ENCODE data around the gene AIFM2. TPM values are rescaled to one million over a fixed set of nuclear protein-coding genes. Genes with fewer than 3 reads are reported as not detected.
"Not testable (repeated sequence)": the region's sequence is repeated elsewhere in the genome, so short reads cannot be mapped to it uniquely, and the experiment has no call there.

AIFM2 gene
- total and polyA plus RNA-seq, 7 experiments from 2014 or later, result 0.91 to 5.5 (median 3.2) TPM

GRCh38 chr10:70123817-70124216 lies 8.8 kb downstream of the AIFM2 start:
- ChIA-PET CTCF (no interaction called here), POLR2A (no interaction called here)
- H3K9me3 Mint-ChIP-seq, result peaks cover 0 to 2% (median 0%) of the 10 kb centered on the region in 11 donors
- H3K36me3 ChIP-seq (ENCODE audit: control insufficient read depth in 2 of 3, insufficient read depth in 3 of 3, low read length in 3 of 3), result peaks cover 0 to 11% (median 0%) of the 10 kb centered on the region in 3 experiments
- intact Hi-C loops (cut with micrococcal nuclease), result no loop called here
- peaks cover 0 to 2% (median 0%) of the 10 kb centered on the region in 7 donors for H3K4me1 Mint-ChIP-seq
- no peak for ATAC-seq
- no peaks in the 10 kb centered on the region for H3K4me1 ChIP-seq (ENCODE audit: control insufficient read depth in 2 of 2, insufficient read depth in 2 of 2, low read length in 2 of 2)
- H3K9me3 ChIP-seq (ENCODE audit: control insufficient read depth in 2 of 3, low read length in 3 of 3), result no peaks in the 10 kb centered on the region
- H3K27ac ChIP-seq (ENCODE audit: low read depth, low read length), result no peak overlapping the region
- no peak overlapping the region for H3K27ac Mint-ChIP-seq
- no peaks in the 10 kb centered on the region for H3K27me3 Mint-ChIP-seq
- H3K27me3 ChIP-seq (ENCODE audit: control insufficient read depth in 2 of 2, insufficient read depth in 2 of 2, low read length in 2 of 2), result no peaks in the 10 kb centered on the region
- no peak for DNase-seq
- peaks cover 0 to 8% (median 0%) of the 10 kb centered on the region in 5 donors for H3K36me3 Mint-ChIP-seq
- no peak overlapping the region for H3K4me3 ChIP-seq (ENCODE audit: low read length)
- no peak overlapping the region for H3K4me3 Mint-ChIP-seq

- H3K36me3 ChIP-seq (ENCODE audit: control insufficient read depth in 2 of 3, insufficient read depth in 3 of 3, low read length in 3 of 3), result peaks cover 0 to 11% (median 0%) of the 10 kb centered on the region in 3 experiments
- ATAC-seq; intact Hi-C loops (cut with micrococcal nuclease); H3K36me3 Mint-ChIP-seq; H3K9me3 Mint-ChIP-seq; H3K9me3 ChIP-seq (ENCODE audit: control insufficient read depth in 2 of 3, low read length in 3 of 3); H3K4me1 Mint-ChIP-seq; H3K27me3 Mint-ChIP-seq; H3K27me3 ChIP-seq (ENCODE audit: control insufficient read depth in 2 of 2, insufficient read depth in 2 of 2, low read length in 2 of 2); H3K4me3 Mint-ChIP-seq; H3K4me3 ChIP-seq (ENCODE audit: low read length); H3K27ac ChIP-seq (ENCODE audit: low read depth, low read length); DNase-seq; H3K4me1 ChIP-seq (ENCODE audit: control insufficient read depth in 2 of 2, insufficient read depth in 2 of 2, low read length in 2 of 2); H3K27ac Mint-ChIP-seq; POLR2A ChIA-PET: not testable (repeated sequence)
- CTCF ChIA-PET, result interaction anchor here (0.6 kb wide), 1 partner anchor 23 kb away, joined by 4 read pairs; the partner anchor contains the start of gene TYSND1
Observed at GRCh38 chr10:70123166-70123565, 9.5 kb downstream of the AIFM2 start.

- CTCF ChIA-PET, result interaction anchor here (0.6 kb wide), 1 partner anchor 24 kb away, joined by 4 read pairs; the partner anchor contains the start of gene TYSND1
- DNase-seq, result no peak
- no peak overlapping the region for H3K4me3 Mint-ChIP-seq
Observed at GRCh38 chr10:70122742-70123141, 9.9 kb downstream of the AIFM2 start.

GRCh38 chr10:70121281-70121949 lies 11.2 kb downstream of the AIFM2 start:
- no peak overlapping the region for H3K4me3 ChIP-seq (ENCODE audit: low read length)
- Mint-ChIP-seq H3K27ac (no peak overlapping the region), H3K4me3 (no peak overlapping the region), H3K27me3 (no peaks in the 10 kb centered on the region), H3K9me3 (peaks cover 0 to 2% (median 0%) of the 10 kb centered on the region in 11 donors), H3K36me3 (peaks cover 0 to 13% (median 0%) of the 10 kb centered on the region in 5 donors), H3K4me1 (peaks cover 0 to 3% (median under 1%) of the 10 kb centered on the region in 7 donors)
- CTCF ChIA-PET, result no interaction called here
- H3K9me3 ChIP-seq (ENCODE audit: control insufficient read depth in 2 of 3, low read length in 3 of 3), result no peaks in the 10 kb centered on the region
- POLR2A ChIA-PET, result no interaction called here
- intact Hi-C loops (cut with micrococcal nuclease), result no loop called here
- no peak for DNase-seq
- no peak overlapping the region for H3K27ac ChIP-seq (ENCODE audit: low read depth, low read length)
- no peaks in the 10 kb centered on the region for H3K27me3 ChIP-seq (ENCODE audit: control insufficient read depth in 2 of 2, insufficient read depth in 2 of 2, low read length in 2 of 2)
- no peak for ATAC-seq
- no peaks in the 10 kb centered on the region for H3K4me1 ChIP-seq (ENCODE audit: control insufficient read depth in 2 of 2, insufficient read depth in 2 of 2, low read length in 2 of 2)
- peaks cover 0 to 11% (median 0%) of the 10 kb centered on the region in 3 experiments for H3K36me3 ChIP-seq (ENCODE audit: control insufficient read depth in 2 of 3, insufficient read depth in 3 of 3, low read length in 3 of 3)

More at GRCh38 chr10:70122742-70123141, 9.9 kb downstream of the AIFM2 start:
- Mint-ChIP-seq H3K27ac (no peak overlapping the region), H3K36me3 (peaks cover 0 to 8% (median 0%) of the 10 kb centered on the region in 5 donors), H3K4me1 (peaks cover 0 to 2% (median 0%) of the 10 kb centered on the region in 7 donors), H3K9me3 (peaks cover 0 to 2% (median 0%) of the 10 kb centered on the region in 11 donors), H3K27me3 (no peaks in the 10 kb centered on the region)
- no peaks in the 10 kb centered on the region for H3K9me3 ChIP-seq (ENCODE audit: control insufficient read depth in 2 of 3, low read length in 3 of 3)
- H3K36me3 ChIP-seq (ENCODE audit: control insufficient read depth in 2 of 3, insufficient read depth in 3 of 3, low read length in 3 of 3), result peaks cover 0 to 11% (median 0%) of the 10 kb centered on the region in 3 experiments
- no peak overlapping the region for H3K4me3 ChIP-seq (ENCODE audit: low read length)
- no peak for ATAC-seq
- H3K27ac ChIP-seq (ENCODE audit: low read depth, low read length), result no peak overlapping the region
- POLR2A ChIA-PET, result no interaction called here
- intact Hi-C loops (cut with micrococcal nuclease), result no loop called here
- no peaks in the 10 kb centered on the region for H3K4me1 ChIP-seq (ENCODE audit: control insufficient read depth in 2 of 2, insufficient read depth in 2 of 2, low read length in 2 of 2)
- H3K27me3 ChIP-seq (ENCODE audit: control insufficient read depth in 2 of 2, insufficient read depth in 2 of 2, low read length in 2 of 2), result no peaks in the 10 kb centered on the region

- ChIA-PET POLR2A (no interaction called here), CTCF (interaction anchor here (0.6 kb wide), 1 partner anchor 17 kb away, joined by 3 read pairs; no protein-coding TSS in a partner anchor)
- no peak for ATAC-seq
- intact Hi-C loops (cut with micrococcal nuclease), result no loop called here
- no peaks in the 10 kb centered on the region for H3K27me3 Mint-ChIP-seq
- peaks cover 0 to 2% (median 0%) of the 10 kb centered on the region in 11 donors for H3K9me3 Mint-ChIP-seq
- Histone ChIP-seq H3K36me3 (ENCODE audit: control insufficient read depth in 2 of 3, insufficient read depth in 3 of 3, low read length in 3 of 3) (peaks cover 0 to 11% (median 0%) of the 10 kb centered on the region in 3 experiments), H3K4me1 (ENCODE audit: control insufficient read depth in 2 of 2, insufficient read depth in 2 of 2, low read length in 2 of 2) (peaks cover 0 to 6% of the 10 kb centered on the region in 2 donors), H3K4me3 (ENCODE audit: low read length) (no peak overlapping the region), H3K27me3 (ENCODE audit: control insufficient read depth in 2 of 2, insufficient read depth in 2 of 2, low read length in 2 of 2) (no peaks in the 10 kb centered on the region), H3K27ac (ENCODE audit: low read depth, low read length) (no peak overlapping the region), H3K9me3 (ENCODE audit: control insufficient read depth in 2 of 3, low read length in 3 of 3) (no peaks in the 10 kb centered on the region)
- peaks cover 0 to 13% (median 0%) of the 10 kb centered on the region in 5 donors for H3K36me3 Mint-ChIP-seq
- DNase-seq, result no peak
- no peak overlapping the region for H3K27ac Mint-ChIP-seq
- no peak overlapping the region for H3K4me3 Mint-ChIP-seq
- peaks cover 4 to 8% (median 5%) of the 10 kb centered on the region in 7 donors for H3K4me1 Mint-ChIP-seq
Observed at GRCh38 chr10:70120417-70120816, 12.2 kb downstream of the AIFM2 start.

GRCh38 chr10:70119623-70120022 lies 13.0 kb downstream of the AIFM2 start:
- intact Hi-C loops (cut with micrococcal nuclease), result no loop called here
- CTCF ChIA-PET, result interaction anchor here (0.8 to 5.7 kb wide), 2 partner anchors 27 to 36 kb away, joined by 3 to 49 read pairs; partner anchors contain the start of gene TYSND1
- H3K4me3 ChIP-seq (ENCODE audit: low read length), result no peak overlapping the region
- peaks cover 0 to 16% (median 0%) of the 10 kb centered on the region in 5 donors for H3K36me3 Mint-ChIP-seq
- no peaks in the 10 kb centered on the region for H3K27me3 Mint-ChIP-seq
- no peak overlapping the region for H3K27ac Mint-ChIP-seq
- no peak overlapping the region for H3K27ac ChIP-seq (ENCODE audit: low read depth, low read length)
- H3K4me1 ChIP-seq (ENCODE audit: control insufficient read depth in 2 of 2, insufficient read depth in 2 of 2, low read length in 2 of 2), result peaks cover 0 to 6% of the 10 kb centered on the region in 2 donors
- H3K9me3 ChIP-seq (ENCODE audit: control insufficient read depth in 2 of 3, low read length in 3 of 3), result no peaks in the 10 kb centered on the region
- no peaks in the 10 kb centered on the region for H3K9me3 Mint-ChIP-seq
- ATAC-seq, result no peak
- no peaks in the 10 kb centered on the region for H3K27me3 ChIP-seq (ENCODE audit: control insufficient read depth in 2 of 2, insufficient read depth in 2 of 2, low read length in 2 of 2)
- no peak for DNase-seq
- H3K4me3 Mint-ChIP-seq, result no peak overlapping the region
- POLR2A ChIA-PET, result no interaction called here
- H3K4me1 Mint-ChIP-seq, result peaks cover 2 to 8% (median 5%) of the 10 kb centered on the region in 7 donors
- H3K36me3 ChIP-seq (ENCODE audit: control insufficient read depth in 2 of 3, insufficient read depth in 3 of 3, low read length in 3 of 3), result peaks cover 0 to 11% (median 0%) of the 10 kb centered on the region in 3 experiments

All from naive thymus-derived CD4-positive, alpha-beta T cell (primary cell).